Measurements from ENCODE around the gene PHF21A.

- TF ChIP-seq, protein P1, sequence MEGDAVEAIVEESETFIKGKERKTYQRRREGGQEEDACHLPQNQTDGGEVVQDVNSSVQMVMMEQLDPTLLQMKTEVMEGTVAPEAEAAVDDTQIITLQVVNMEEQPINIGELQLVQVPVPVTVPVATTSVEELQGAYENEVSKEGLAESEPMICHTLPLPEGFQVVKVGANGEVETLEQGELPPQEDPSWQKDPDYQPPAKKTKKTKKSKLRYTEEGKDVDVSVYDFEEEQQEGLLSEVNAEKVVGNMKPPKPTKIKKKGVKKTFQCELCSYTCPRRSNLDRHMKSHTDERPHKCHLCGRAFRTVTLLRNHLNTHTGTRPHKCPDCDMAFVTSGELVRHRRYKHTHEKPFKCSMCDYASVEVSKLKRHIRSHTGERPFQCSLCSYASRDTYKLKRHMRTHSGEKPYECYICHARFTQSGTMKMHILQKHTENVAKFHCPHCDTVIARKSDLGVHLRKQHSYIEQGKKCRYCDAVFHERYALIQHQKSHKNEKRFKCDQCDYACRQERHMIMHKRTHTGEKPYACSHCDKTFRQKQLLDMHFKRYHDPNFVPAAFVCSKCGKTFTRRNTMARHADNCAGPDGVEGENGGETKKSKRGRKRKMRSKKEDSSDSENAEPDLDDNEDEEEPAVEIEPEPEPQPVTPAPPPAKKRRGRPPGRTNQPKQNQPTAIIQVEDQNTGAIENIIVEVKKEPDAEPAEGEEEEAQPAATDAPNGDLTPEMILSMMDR (IDR thresholded peaks at IDR 0.05; ENCODE audit: low read depth, low read length): no peak
- TF ChIP-seq EZH2phosphoT487 (IDR thresholded peaks at IDR 0.05; ENCODE audit: low read depth): no peak
Measured at GRCh38 chr11:46079662-46080061, 41.6 kb downstream of the PHF21A start.

All from OCI-LY3 (cell line).